CD14-positive monocyte (primary cell): Measurements from ENCODE around the gene GOLGA6L7. TPM values are rescaled to one million over a fixed set of nuclear protein-coding genes. Genes with fewer than 3 reads are reported as not detected.
"Not testable (repeated sequence)": the region's sequence is repeated elsewhere in the genome, so short reads cannot be mapped to it uniquely, and the experiment has no call there.

Source experiments
- DNase-seq, 3 donors: peaks; one replicate each; pipeline ENCODE4 v3.0.0-alpha.2; 2011 to 2022
- H2AFZ ChIP-seq: 2 replicates; pipeline ENCODE4 v1.6.0; 2012; ENCODE audit warnings: mild to moderate bottlenecking, low read depth, low read length, inconsistent platforms; ENCODE audit not compliant: insufficient read depth, poor library complexity, severe bottlenecking
- H3K27ac ChIP-seq, 2 donors: 1 replicate in 1 of 2; 2 replicates in 1 of 2; pipeline ENCODE4 v1.5.1; 2012 to 2013; ENCODE audit warnings: low read length in 2 of 2, control low read depth in 1 of 2, inconsistent platforms in 1 of 2, low read depth in 1 of 2, mild to moderate bottlenecking in 1 of 2
- H3K27me3 ChIP-seq, 2 donors: one replicate each; pipeline versions ENCODE4 v1.6.0 to v1.6.1; 2011 to 2013; ENCODE audit warnings: low read length in 2 of 2; ENCODE audit not compliant: control insufficient read depth in 2 of 2, insufficient read depth in 2 of 2
- H3K36me3 ChIP-seq, 2 donors: replicated peaks in 1 of 2; 1 replicate in 1 of 2; 2 replicates in 1 of 2; pipeline versions ENCODE4 v1.5.1 to v1.6.1; 2012 to 2013; ENCODE audit warnings: low read length in 2 of 2, control low read depth in 1 of 2, inconsistent platforms in 1 of 2, mild to moderate bottlenecking in 1 of 2; ENCODE audit not compliant: insufficient read depth in 2 of 2, control insufficient read depth in 1 of 2
- H3K4me1 ChIP-seq, 2 donors: 1 replicate in 1 of 2; 2 replicates in 1 of 2; pipeline versions ENCODE4 v1.5.1 to v1.6.1; 2012 to 2013; ENCODE audit warnings: low read length in 2 of 2, control low read depth in 1 of 2, inconsistent platforms in 1 of 2, mild to moderate bottlenecking in 1 of 2, moderate library complexity in 1 of 2; ENCODE audit not compliant: insufficient read depth in 2 of 2, control insufficient read depth in 1 of 2
- H3K4me2 ChIP-seq: replicated peaks from 2 replicates; pipeline ENCODE3; 2012; ENCODE audit warnings: low read length, moderate library complexity, mild to moderate bottlenecking; ENCODE audit not compliant: poor library complexity, severe bottlenecking; ENCODE audit errors: extremely low read depth
- H3K4me3 ChIP-seq, 3 experiments: fragments of 200-600 bp in 1 of 3; sonication (generic) in 1 of 3; replicated peaks in 1 of 3; 1 replicate in 2 of 3; 2 replicates in 1 of 3; pipeline ENCODE4 v1.5.1; 2011 to 2013; ENCODE audit warnings: low read length in 3 of 3, mild to moderate bottlenecking in 3 of 3, control low read depth in 2 of 3, low read depth in 2 of 3, inconsistent platforms in 1 of 3, moderate library complexity in 1 of 3
- H3K79me2 ChIP-seq: 2 replicates; pipeline ENCODE4 v1.6.0; 2012; ENCODE audit warnings: mild to moderate bottlenecking, control low read depth, inconsistent platforms, low read length, moderate library complexity; ENCODE audit not compliant: insufficient read depth
- H3K9ac ChIP-seq: 2 replicates; pipeline ENCODE4 v1.6.0; 2017; ENCODE audit warnings: low read length, mild to moderate bottlenecking; ENCODE audit not compliant: insufficient read depth, poor library complexity, severe bottlenecking
- H3K9me3 ChIP-seq, 2 donors: replicated peaks in 1 of 2; 1 replicate in 1 of 2; 2 replicates in 1 of 2; pipeline versions ENCODE4 v1.5.1 to v1.6.1; 2012 to 2013; ENCODE audit warnings: low read length in 2 of 2, control low read depth in 1 of 2; ENCODE audit not compliant: control insufficient read depth in 1 of 2, insufficient read depth in 1 of 2
- H4K20me1 ChIP-seq: 2 replicates; pipeline ENCODE4 v1.6.0; 2012; ENCODE audit warnings: mild to moderate bottlenecking, low read length, control low read depth, moderate library complexity; ENCODE audit not compliant: insufficient read depth
- H3K27ac Mint-ChIP-seq, 7 donors: one replicate each; pipeline ENCODE4 v1.8.0; 2020; ENCODE audit warnings: mild to moderate bottlenecking in 7 of 7, mixed read lengths in 7 of 7, moderate library complexity in 6 of 7, inconsistent platforms in 2 of 7
- H3K27me3 Mint-ChIP-seq, 3 donors: one replicate each; pipeline ENCODE4 v1.8.0; 2021 to 2022; ENCODE audit warnings: low read depth in 3 of 3, mild to moderate bottlenecking in 3 of 3, mixed read lengths in 3 of 3, moderate library complexity in 3 of 3, inconsistent platforms in 1 of 3
- H3K36me3 Mint-ChIP-seq, 2 donors: one replicate each; pipeline ENCODE4 v1.8.0; 2020; ENCODE audit warnings: mixed read lengths in 2 of 2, inconsistent platforms in 1 of 2, mild to moderate bottlenecking in 1 of 2
- H3K4me1 Mint-ChIP-seq: one replicate; pipeline ENCODE4 v1.8.0; 2020; ENCODE audit warnings: mild to moderate bottlenecking, mixed read lengths
- H3K4me3 Mint-ChIP-seq, 2 donors: one replicate each; pipeline ENCODE4 v1.8.0; 2020; ENCODE audit warnings: mild to moderate bottlenecking in 2 of 2, mixed read lengths in 2 of 2, moderate library complexity in 1 of 2
- H3K9me3 Mint-ChIP-seq, 7 donors: one replicate each; pipeline ENCODE4 v1.8.0; 2020 to 2022; ENCODE audit warnings: mixed read lengths in 7 of 7, mild to moderate bottlenecking in 6 of 7, moderate library complexity in 6 of 7, inconsistent platforms in 2 of 7
- WGBS: methylation state at CpG from one replicate; pipeline ENCODE4 v1.1.5; 2013; ENCODE audit warnings: missing lambda C conversion rate; ENCODE audit not compliant: insufficient coverage; 5-methylcytosine and 5-hydroxymethylcytosine counted together
- intact Hi-C, 2 donors: fragments of 100-400 bp; cut with micrococcal nuclease; formaldehyde crosslinking; loops; one replicate each; pipeline versions ENCODE4 v1.15.0 to v1.15.1; 2023
- polyA plus RNA-seq, 3 donors: library from polyadenylated mRNA; depleted of rRNA in 1 of 3; unstranded in 2 of 3; stranded (reverse) in 1 of 3; fragments of 300-500 nt in 2 of 3; fragments of >200 nt in 1 of 3; fragmentation: Illumina TruSeq in 2 of 3; gene quantifications; 1 replicate in 2 of 3; 2 replicates in 1 of 3; pipeline ENCODE4 v1.2.3, GENCODE V29; 2012 to 2021

Gene GOLGA6L7
- polyA plus RNA-seq, 3 donors: not detected

DNA sequence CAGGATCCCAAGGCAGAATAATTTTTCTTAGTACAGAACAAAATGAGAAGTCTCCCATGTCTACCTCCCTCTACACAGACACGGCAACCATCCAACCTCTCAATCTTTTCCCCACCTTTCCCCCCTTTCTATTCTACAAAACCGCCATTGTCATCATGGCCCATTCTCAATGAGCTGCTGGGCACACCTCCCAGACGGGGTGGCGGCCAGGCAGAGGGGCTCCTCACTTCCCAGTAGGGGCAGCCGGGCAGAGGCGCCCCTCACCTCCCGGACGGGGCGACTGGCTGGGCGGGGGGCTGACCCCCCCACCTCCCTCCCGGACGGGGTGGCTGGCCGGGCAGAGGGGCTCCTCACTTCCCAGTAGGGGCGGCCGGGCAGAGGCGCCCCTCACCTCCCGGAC lies 827 bp upstream of the GOLGA6L7 start:
- H3K9me3 ChIP-seq, H3K27me3 ChIP-seq, H3K4me3 Mint-ChIP-seq, H3K4me1 ChIP-seq, H3K4me2 ChIP-seq, H3K36me3 Mint-ChIP-seq, DNase-seq, H2AFZ ChIP-seq, H3K79me2 ChIP-seq, H3K4me1 Mint-ChIP-seq, H3K27ac ChIP-seq, H3K9ac ChIP-seq, intact Hi-C loops, H4K20me1 ChIP-seq, H3K4me3 ChIP-seq, H3K9me3 Mint-ChIP-seq, H3K27ac Mint-ChIP-seq, H3K27me3 Mint-ChIP-seq, H3K36me3 ChIP-seq: not testable (repeated sequence)
- 100% methylated on average over 1 of the region's 17 CpGs for WGBS

DNA sequence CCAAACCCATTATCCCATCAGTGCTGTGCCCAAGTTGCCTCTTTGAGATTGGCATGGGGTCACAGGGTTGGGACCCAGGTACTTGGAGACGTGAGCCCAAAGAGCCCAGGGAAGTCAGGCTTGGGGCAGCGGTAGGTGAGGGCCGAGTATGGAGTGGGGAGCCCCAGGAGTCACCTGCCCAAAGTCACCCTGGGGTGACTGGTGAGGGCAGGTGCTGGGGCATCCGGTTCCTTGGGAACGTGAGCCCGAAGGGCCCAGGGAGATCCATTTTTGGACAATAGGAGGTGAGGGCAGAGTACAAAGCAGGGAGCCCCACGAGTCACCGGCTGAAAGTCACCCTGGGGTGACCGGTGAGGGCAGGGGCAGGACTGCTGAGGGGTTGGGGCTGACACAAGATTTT lies 485 bp downstream of the GOLGA6L7 start:
- H3K36me3 ChIP-seq, H3K9ac ChIP-seq, H3K4me3 ChIP-seq, H3K27me3 ChIP-seq, H3K27ac ChIP-seq, intact Hi-C loops, H4K20me1 ChIP-seq, H3K4me1 Mint-ChIP-seq, H3K79me2 ChIP-seq, H3K27me3 Mint-ChIP-seq, H3K4me1 ChIP-seq, H2AFZ ChIP-seq, DNase-seq, H3K9me3 ChIP-seq, H3K4me3 Mint-ChIP-seq, H3K4me2 ChIP-seq, H3K9me3 Mint-ChIP-seq, H3K36me3 Mint-ChIP-seq: not testable (repeated sequence)
- H3K27ac Mint-ChIP-seq: peak overlapping the region in 1 of 7 donors; percentile 68
- 98% methylated on average over 4 of the region's 9 CpGs for WGBS

- H3K79me2 ChIP-seq, intact Hi-C loops, H3K4me1 Mint-ChIP-seq, H3K9me3 Mint-ChIP-seq, H3K4me3 ChIP-seq, H3K9ac ChIP-seq, H4K20me1 ChIP-seq, H3K4me2 ChIP-seq, H3K4me1 ChIP-seq, H3K4me3 Mint-ChIP-seq, H3K27ac Mint-ChIP-seq, DNase-seq, H3K36me3 ChIP-seq, H3K27me3 ChIP-seq, H3K9me3 ChIP-seq, H3K36me3 Mint-ChIP-seq, H2AFZ ChIP-seq, H3K27me3 Mint-ChIP-seq, H3K27ac ChIP-seq: not testable (repeated sequence)
- WGBS: no CpG with 5 or more reads among the region's 5 CpGs
Measured at GRCh38 chr15:28847247-28847646, 1.2 kb downstream of the GOLGA6L7 start.

DNA sequence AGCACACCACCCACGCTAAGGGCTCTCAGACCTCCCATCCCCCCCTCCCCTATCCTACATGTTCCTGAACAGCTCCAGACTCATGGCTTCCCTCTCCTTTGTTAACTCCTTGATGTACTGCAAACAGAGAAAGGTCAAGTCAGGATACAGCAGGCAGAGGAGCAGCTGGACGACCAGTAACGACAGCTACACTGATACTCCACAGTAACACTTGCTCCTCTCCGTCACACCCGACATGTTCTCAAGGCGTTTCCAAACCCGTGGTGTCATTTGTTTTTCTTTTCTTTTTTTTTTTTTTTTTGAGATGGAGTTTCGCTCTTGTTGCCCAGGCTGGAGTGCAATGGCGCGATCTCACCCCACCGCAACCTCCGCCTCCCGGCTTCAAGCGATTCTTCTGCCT lies 4.3 kb downstream of the GOLGA6L7 start:
- H3K9me3 Mint-ChIP-seq, H3K27ac ChIP-seq, H3K4me3 Mint-ChIP-seq, H3K36me3 Mint-ChIP-seq, H3K9ac ChIP-seq, H3K27me3 Mint-ChIP-seq, H4K20me1 ChIP-seq, H3K27me3 ChIP-seq, H3K4me1 Mint-ChIP-seq, intact Hi-C loops, H3K9me3 ChIP-seq, H3K27ac Mint-ChIP-seq, DNase-seq, H3K4me3 ChIP-seq, H3K36me3 ChIP-seq, H3K4me1 ChIP-seq, H3K79me2 ChIP-seq, H2AFZ ChIP-seq, H3K4me2 ChIP-seq: not testable (repeated sequence)
- WGBS: no CpG with 5 or more reads among the region's 14 CpGs
